Measurements from ENCODE around the gene GOLPH3. TPM values are rescaled to one million over a fixed set of nuclear protein-coding genes. Genes with fewer than 3 reads are reported as not detected.

Gene GOLPH3
- total RNA-seq, 3 donors from 2014 or later, result 83.2 to 100 (median 87.8) TPM

DNA sequence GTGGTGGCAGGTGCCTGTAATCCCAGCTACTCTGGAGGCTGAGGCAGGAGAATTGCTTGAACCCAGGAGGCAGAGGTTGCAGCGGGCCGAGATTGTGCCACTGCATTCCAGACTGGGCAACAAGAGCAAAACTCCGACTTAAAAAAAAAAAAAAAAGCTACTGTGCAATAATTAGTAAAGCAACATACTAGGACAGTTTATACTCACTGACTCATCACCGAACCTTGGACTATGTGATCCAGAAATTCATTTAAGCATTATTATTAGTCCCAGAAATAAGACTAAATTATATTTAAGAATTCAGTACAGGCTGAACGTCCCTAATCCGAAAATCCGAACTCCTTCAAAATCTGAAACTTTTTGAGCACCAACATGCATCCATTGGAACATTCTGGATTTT, 37.8 kb downstream of the GOLPH3 start:
- Histone ChIP-seq H3K9me3 (no peaks in the 10 kb centered on the region), H3K4me3 (no peak overlapping the region)
- no peak for DNase-seq (ENCODE audit: low spot score in 2 of 2)

DNA sequence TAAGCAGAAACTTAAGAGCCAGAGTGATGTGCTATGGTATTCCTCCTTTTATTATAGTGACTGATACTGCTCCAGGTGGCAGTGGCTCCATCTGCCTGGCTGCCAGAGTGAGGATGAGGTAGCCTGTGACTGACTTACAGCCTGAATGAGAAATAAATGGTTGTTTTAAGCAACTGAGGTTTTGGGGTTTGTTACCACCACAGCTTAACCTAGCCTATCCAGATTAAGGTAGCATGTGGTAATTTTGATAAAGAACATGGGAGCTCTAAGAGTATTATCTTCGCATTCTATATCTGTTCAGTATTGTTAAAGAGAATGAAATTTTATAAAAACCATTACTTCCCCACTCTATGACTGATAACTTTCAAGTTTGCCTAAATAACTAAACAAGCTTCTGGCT, 39.0 kb downstream of the GOLPH3 start:
- Histone ChIP-seq H3K4me3 (no peak overlapping the region), H3K9me3 (no peaks in the 10 kb centered on the region), H3K27ac (no peak overlapping the region), H3K27me3 (no peaks in the 10 kb centered on the region), H3K4me1 (no peaks in the 10 kb centered on the region), H3K36me3 (no peaks in the 10 kb centered on the region)
- intact Hi-C loops (cut with DNase I; ENCODE audit: low total_unique reads), result no loop called here
- no peak for DNase-seq (ENCODE audit: low spot score in 2 of 2)
- TF ChIP-seq POLR2AphosphoS5 (IDR thresholded peaks at IDR 0.05) (no peak), POLR2A (IDR thresholded peaks at IDR 0.05) (no peak)
- TF ChIP-seq, protein P1, sequence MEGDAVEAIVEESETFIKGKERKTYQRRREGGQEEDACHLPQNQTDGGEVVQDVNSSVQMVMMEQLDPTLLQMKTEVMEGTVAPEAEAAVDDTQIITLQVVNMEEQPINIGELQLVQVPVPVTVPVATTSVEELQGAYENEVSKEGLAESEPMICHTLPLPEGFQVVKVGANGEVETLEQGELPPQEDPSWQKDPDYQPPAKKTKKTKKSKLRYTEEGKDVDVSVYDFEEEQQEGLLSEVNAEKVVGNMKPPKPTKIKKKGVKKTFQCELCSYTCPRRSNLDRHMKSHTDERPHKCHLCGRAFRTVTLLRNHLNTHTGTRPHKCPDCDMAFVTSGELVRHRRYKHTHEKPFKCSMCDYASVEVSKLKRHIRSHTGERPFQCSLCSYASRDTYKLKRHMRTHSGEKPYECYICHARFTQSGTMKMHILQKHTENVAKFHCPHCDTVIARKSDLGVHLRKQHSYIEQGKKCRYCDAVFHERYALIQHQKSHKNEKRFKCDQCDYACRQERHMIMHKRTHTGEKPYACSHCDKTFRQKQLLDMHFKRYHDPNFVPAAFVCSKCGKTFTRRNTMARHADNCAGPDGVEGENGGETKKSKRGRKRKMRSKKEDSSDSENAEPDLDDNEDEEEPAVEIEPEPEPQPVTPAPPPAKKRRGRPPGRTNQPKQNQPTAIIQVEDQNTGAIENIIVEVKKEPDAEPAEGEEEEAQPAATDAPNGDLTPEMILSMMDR (IDR thresholded peaks at IDR 0.05), result no peak

More for the DNA sequence above, 37.8 kb downstream of the GOLPH3 start:
- TF ChIP-seq, protein P1 (IDR thresholded peaks at IDR 0.05), result no peak
- no peaks in the 10 kb centered on the region for H3K36me3 ChIP-seq
- intact Hi-C loops (cut with DNase I; ENCODE audit: low total_unique reads), result no loop called here
- no peaks in the 10 kb centered on the region for H3K4me1 ChIP-seq
- H3K27me3 ChIP-seq, result no peaks in the 10 kb centered on the region
- no peak overlapping the region for H3K27ac ChIP-seq

DNA sequence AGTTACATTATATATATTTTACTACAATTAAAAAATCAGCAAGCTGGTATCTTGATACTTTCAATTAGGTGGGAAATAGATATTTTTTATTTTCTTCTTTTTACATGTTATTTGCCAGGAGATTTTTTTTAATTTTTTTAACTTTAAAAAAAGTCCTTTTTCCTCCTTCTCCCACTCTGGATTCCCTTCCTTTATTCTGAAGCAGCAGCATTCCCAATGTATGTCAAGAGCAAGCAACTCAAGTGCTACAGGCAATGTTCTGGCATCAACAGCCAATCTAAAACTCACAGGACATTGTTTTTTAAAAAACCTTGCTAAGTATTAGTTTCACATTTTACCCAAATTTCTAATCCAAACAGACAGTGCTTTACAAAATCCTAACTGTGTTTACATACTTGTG, 41.4 kb downstream of the GOLPH3 start:
- H3K36me3 ChIP-seq, result no peaks in the 10 kb centered on the region
- TF ChIP-seq, protein P1 (IDR thresholded peaks at IDR 0.05), result no peak
- TF ChIP-seq POLR2AphosphoS5 (IDR thresholded peaks at IDR 0.05) (no peak), POLR2A (IDR thresholded peaks at IDR 0.05) (no peak)
- H3K4me1 ChIP-seq, result no peaks in the 10 kb centered on the region
- intact Hi-C loops (cut with DNase I; ENCODE audit: low total_unique reads), result no loop called here
- H3K27ac ChIP-seq, result no peak overlapping the region
- DNase-seq (ENCODE audit: low spot score in 2 of 2), result no peak
- no peak overlapping the region for H3K4me3 ChIP-seq
- H3K27me3 ChIP-seq, result no peaks in the 10 kb centered on the region
- no peaks in the 10 kb centered on the region for H3K9me3 ChIP-seq

DNA sequence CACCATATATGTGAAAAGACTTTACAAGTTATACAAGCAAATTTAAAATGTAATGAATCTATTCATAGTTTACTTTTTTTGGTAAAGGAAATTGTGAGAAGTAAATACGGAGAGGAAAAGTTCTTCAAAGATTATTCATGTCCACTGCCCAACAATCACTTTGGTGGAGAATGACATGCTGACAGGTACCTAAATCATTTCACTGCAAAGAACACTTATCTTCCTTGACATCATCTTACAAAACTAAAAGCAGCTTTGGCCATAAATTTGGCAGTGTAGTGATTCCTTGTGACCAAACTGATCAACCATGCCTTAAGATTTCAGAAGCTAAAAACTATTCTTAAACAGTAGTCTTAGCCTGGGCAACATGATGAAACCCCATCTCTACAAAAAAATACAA, 42.5 kb downstream of the GOLPH3 start:
- Histone ChIP-seq H3K36me3 (no peaks in the 10 kb centered on the region), H3K4me3 (no peak overlapping the region), H3K27ac (no peak overlapping the region), H3K4me1 (no peaks in the 10 kb centered on the region), H3K9me3 (no peaks in the 10 kb centered on the region), H3K27me3 (no peaks in the 10 kb centered on the region)
- intact Hi-C loops (cut with DNase I; ENCODE audit: low total_unique reads), result no loop called here
- TF ChIP-seq, protein P1 (IDR thresholded peaks at IDR 0.05), result no peak
- TF ChIP-seq POLR2AphosphoS5 (IDR thresholded peaks at IDR 0.05) (no peak), POLR2A (IDR thresholded peaks at IDR 0.05) (no peak)
- DNase-seq (ENCODE audit: low spot score in 2 of 2), result no peak

DNA sequence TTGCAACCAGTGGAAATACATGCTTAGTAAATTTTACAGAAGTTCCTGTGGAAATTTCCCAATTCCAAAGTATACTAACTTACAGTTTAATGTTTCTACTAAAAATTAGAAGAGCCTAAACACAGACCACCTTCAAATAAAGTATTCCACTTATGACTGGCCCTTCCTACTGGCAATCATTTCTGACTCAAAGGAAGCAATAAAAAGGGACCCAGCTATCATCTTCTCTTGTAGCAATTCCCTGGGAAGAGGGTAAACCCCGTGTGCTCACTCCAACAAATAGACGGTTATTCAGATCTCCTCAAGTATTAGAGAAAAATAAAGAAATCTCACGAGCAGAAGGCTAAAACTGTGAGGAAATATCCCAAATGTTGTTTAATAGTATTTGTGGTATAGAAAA, 43.3 kb downstream of the GOLPH3 start:
- no peak for TF ChIP-seq POLR2A (IDR thresholded peaks at IDR 0.05)
- TF ChIP-seq POLR2AphosphoS5 (IDR thresholded peaks at IDR 0.05), result no peak
- TF ChIP-seq, protein P1 (IDR thresholded peaks at IDR 0.05), result no peak
- no peaks in the 10 kb centered on the region for H3K9me3 ChIP-seq
- intact Hi-C loops (cut with DNase I; ENCODE audit: low total_unique reads), result no loop called here
- H3K27me3 ChIP-seq, result no peaks in the 10 kb centered on the region
- no peak overlapping the region for H3K4me3 ChIP-seq
- no peak for DNase-seq (ENCODE audit: low spot score in 2 of 2)
- H3K36me3 ChIP-seq, result no peaks in the 10 kb centered on the region
- no peaks in the 10 kb centered on the region for H3K4me1 ChIP-seq
- no peak overlapping the region for H3K27ac ChIP-seq
